Sigmoid colon (tissue), 7 donors: ENCODE results near the gene CAPN15. TPM values are rescaled to one million over a fixed set of nuclear protein-coding genes. Genes with fewer than 3 reads are reported as not detected.

Source experiments
- DNase-seq: peaks from one replicate; pipeline ENCODE4 v3.0.0-alpha.2; 2019
- H3K27ac ChIP-seq, 4 donors: fragments of 200-600 bp; sonication (generic); one replicate each; pipeline ENCODE4 v1.5.1; 2016 to 2019; ENCODE audit warnings: mild to moderate bottlenecking in 1 of 4
- H3K27me3 ChIP-seq, 3 donors: fragments of 200-600 bp; sonication (generic); one replicate each; pipeline ENCODE4 v1.5.1; 2019; ENCODE audit warnings: mild to moderate bottlenecking in 1 of 3
- H3K36me3 ChIP-seq, 4 donors: fragments of 200-600 bp; sonication (generic); one replicate each; pipeline ENCODE4 v1.5.1; 2016 to 2019
- H3K4me1 ChIP-seq, 4 donors: fragments of 200-600 bp; sonication (generic); one replicate each; pipeline ENCODE4 v1.5.1; 2017 to 2019
- H3K4me3 ChIP-seq, 4 donors: fragments of 200-600 bp; sonication (generic); one replicate each; pipeline ENCODE4 v1.5.1; 2017 to 2019; ENCODE audit warnings: mild to moderate bottlenecking in 2 of 4, moderate library complexity in 1 of 4
- H3K9me3 ChIP-seq, 4 donors: fragments of 200-600 bp in 3 of 4; sonication (generic) in 3 of 4; one replicate each; pipeline versions ENCODE4 v1.5.1 to v1.6.1; 2013 to 2019
- CTCF ChIP-seq, 4 experiments: fragments of 450-650 bp in 3 of 4; fragments of 200-600 bp in 1 of 4; IDR thresholded peaks; one replicate each; pipeline ENCODE4 v1.5.1; 2016 to 2019; ENCODE audit warnings: antibody characterized with exemption in 4 of 4, mild to moderate bottlenecking in 3 of 4, moderate library complexity in 2 of 4
- EP300 ChIP-seq, 4 donors: sonication (generic); formaldehyde crosslinking; IDR thresholded peaks; one replicate each; pipeline ENCODE4 v1.6.1; 2017; ENCODE audit warnings: antibody characterized with exemption in 4 of 4
- POLR2A ChIP-seq, 2 donors: fragments of 450-650 bp; IDR thresholded peaks; one replicate each; pipeline ENCODE4 v1.6.1; 2016; ENCODE audit warnings: antibody characterized with exemption in 2 of 2, mild to moderate bottlenecking in 2 of 2, moderate library complexity in 2 of 2
- POLR2AphosphoS5 ChIP-seq, 4 donors: sonication (generic); formaldehyde crosslinking; IDR thresholded peaks; one replicate each; pipeline ENCODE4 v1.6.1; 2017; ENCODE audit warnings: antibody characterized with exemption in 4 of 4
- WGBS, 2 donors: extraction: QIAGEN DNeasy Blood & Tissue Kit; methylation state at CpG; one replicate each; pipeline ENCODE4 v1.1.7; 2013; 5-methylcytosine and 5-hydroxymethylcytosine counted together
- intact Hi-C: fragments of 100-400 bp; cut with DNase I; formaldehyde crosslinking; loops from one replicate; pipeline ENCODE4 v1.15.1; 2023
- polyA plus RNA-seq, 3 donors: library from polyadenylated mRNA; stranded (reverse); fragments of 200-250 nt; gene quantifications; one replicate each; pipeline ENCODE4 v1.2.3, GENCODE V29; 2013
- total RNA-seq, 4 donors: library from RNA; depleted of rRNA; stranded (reverse); fragments of >200 nt; gene quantifications; one replicate each; pipeline ENCODE4 v1.1.0, GENCODE V29; 2016
- donor health status: healthy with polysubstance abuse.
- donor health status: Bipolar disorder and iron deficiency.
- donor health status: healthy.

CAPN15 gene
- total and polyA plus RNA-seq, 7 donors, result 10.3 to 85.8 (median 24.4) TPM

- H3K4me1 ChIP-seq, result peaks cover 0 to 55% (median 43%) of the 10 kb centered on the region in 4 donors
- H3K9me3 ChIP-seq, result no peaks in the 10 kb centered on the region
- no peak for TF ChIP-seq CTCF (IDR thresholded peaks at IDR 0.05)
- TF ChIP-seq POLR2A (IDR thresholded peaks at IDR 0.05), result peak in 1 of 2 donors; percentile 52
- intact Hi-C loops, result loop anchor here (5.0 kb wide), 2 partner anchors 134 to 146 kb away; partner anchors contain the start of gene PGAP6
- 1 to 3% methylated on average over 55 of the region's 55 CpGs for WGBS, 2 donors
- H3K27ac ChIP-seq, result peak overlapping the region; percentile 70 to 94 (median 84)
- peak overlapping the region; percentile 57 to 65 (median 62) for H3K4me3 ChIP-seq
- H3K36me3 ChIP-seq, result no peaks in the 10 kb centered on the region
- DNase-seq, result no peak
- H3K27me3 ChIP-seq, result no peaks in the 10 kb centered on the region
Observed at GRCh38 chr16:528111-529011, 849 bp downstream of the CAPN15 start.

- intact Hi-C loops, result loop anchor here (5.0 kb wide), 2 partner anchors 133 to 147 kb away; partner anchors contain the start of gene PGAP6
- no peaks in the 10 kb centered on the region for H3K27me3 ChIP-seq
- WGBS, 2 donors, result 9 to 42% methylated on average over 12 of the region's 12 CpGs
- TF ChIP-seq POLR2AphosphoS5 (IDR thresholded peaks at IDR 0.05), result no peak
- TF ChIP-seq CTCF (IDR thresholded peaks at IDR 0.05), result no peak
- no peak for TF ChIP-seq POLR2A (IDR thresholded peaks at IDR 0.05)
- no peak for TF ChIP-seq EP300 (IDR thresholded peaks at IDR 0.05)
- no peaks in the 10 kb centered on the region for H3K36me3 ChIP-seq
- peak overlapping the region; percentile 70 to 94 (median 84) for H3K27ac ChIP-seq
- H3K4me3 ChIP-seq, result peak overlapping the region; percentile 57 to 65 (median 62)
- DNase-seq, result no peak
- H3K9me3 ChIP-seq, result no peaks in the 10 kb centered on the region
- peaks cover 0 to 52% (median 43%) of the 10 kb centered on the region in 4 donors for H3K4me1 ChIP-seq
Observed at GRCh38 chr16:529012-529575, 1.6 kb downstream of the CAPN15 start.

- Histone ChIP-seq H3K9me3 (no peaks in the 10 kb centered on the region), H3K27me3 (no peaks in the 10 kb centered on the region), H3K4me3 (no peak overlapping the region), H3K27ac (no peak overlapping the region), H3K36me3 (peaks cover 0 to 3% (median 0%) of the 10 kb centered on the region in 4 donors), H3K4me1 (peaks cover 0 to 45% (median 41%) of the 10 kb centered on the region in 4 donors)
- WGBS, 2 donors, result 59 to 81% methylated on average over 23 of the region's 23 CpGs
- no peak for DNase-seq
- TF ChIP-seq EP300 (IDR thresholded peaks at IDR 0.05), result no peak
- TF ChIP-seq CTCF (IDR thresholded peaks at IDR 0.05), result no peak
- no peak for TF ChIP-seq POLR2A (IDR thresholded peaks at IDR 0.05)
- TF ChIP-seq POLR2AphosphoS5 (IDR thresholded peaks at IDR 0.05), result no peak
- intact Hi-C loops, result no loop called here
Observed at GRCh38 chr16:530111-530817, 2.8 kb downstream of the CAPN15 start.

GRCh38 chr16:531494-532125, 4.1 kb downstream of the CAPN15 start:
- no peaks in the 10 kb centered on the region for H3K27me3 ChIP-seq
- DNase-seq, result no peak
- H3K4me3 ChIP-seq, result no peak overlapping the region
- TF ChIP-seq POLR2A (IDR thresholded peaks at IDR 0.05) (no peak), EP300 (IDR thresholded peaks at IDR 0.05) (no peak), CTCF (IDR thresholded peaks at IDR 0.05) (no peak), POLR2AphosphoS5 (IDR thresholded peaks at IDR 0.05) (no peak)
- H3K9me3 ChIP-seq, result no peaks in the 10 kb centered on the region
- WGBS, 2 donors, result 90 to 92% methylated on average over 16 of the region's 16 CpGs
- no peak overlapping the region for H3K27ac ChIP-seq
- H3K4me1 ChIP-seq, result peaks cover 0 to 33% (median 28%) of the 10 kb centered on the region in 4 donors
- H3K36me3 ChIP-seq, result peaks cover 0 to 14% (median 0%) of the 10 kb centered on the region in 4 donors
- intact Hi-C loops, result no loop called here
